ENCODE results near the gene ARL8A.

DNA sequence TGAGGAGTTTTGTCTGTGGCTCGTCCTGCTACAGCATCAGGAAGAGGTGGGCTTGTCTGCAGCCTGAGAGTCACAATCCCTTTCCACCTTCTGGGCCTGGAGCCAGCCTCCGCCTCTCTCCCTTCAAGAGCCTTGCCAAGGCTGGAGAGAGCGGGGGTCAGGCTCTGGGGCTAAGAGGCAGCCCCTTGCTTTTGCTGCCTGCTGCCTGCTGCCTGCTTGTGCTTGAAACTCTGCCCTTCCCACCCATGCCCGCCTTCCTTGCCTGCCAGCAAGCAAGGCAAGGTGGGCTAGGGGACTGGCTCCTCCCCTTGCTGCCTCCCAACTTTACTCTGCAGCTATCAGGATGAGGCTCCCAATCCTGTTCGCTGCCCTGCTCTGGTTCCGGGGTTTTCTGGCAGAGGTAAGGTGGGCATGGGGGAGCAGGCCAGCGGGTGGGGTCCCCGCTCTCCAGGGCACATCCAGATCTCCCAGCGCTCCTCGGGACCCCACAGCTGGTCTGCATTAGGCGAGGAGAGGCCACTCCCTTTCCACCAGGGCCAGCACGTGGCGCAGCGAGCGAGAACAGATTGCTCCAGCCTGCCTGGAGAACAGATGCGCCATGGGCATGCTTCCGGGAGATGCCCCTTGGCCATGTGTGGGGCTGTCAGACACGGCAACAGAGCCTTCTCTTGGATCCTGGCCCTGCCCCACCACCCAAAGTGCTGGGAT is 23.3 kb upstream of the ARL8A start:
- TF ChIP-seq, protein P1, sequence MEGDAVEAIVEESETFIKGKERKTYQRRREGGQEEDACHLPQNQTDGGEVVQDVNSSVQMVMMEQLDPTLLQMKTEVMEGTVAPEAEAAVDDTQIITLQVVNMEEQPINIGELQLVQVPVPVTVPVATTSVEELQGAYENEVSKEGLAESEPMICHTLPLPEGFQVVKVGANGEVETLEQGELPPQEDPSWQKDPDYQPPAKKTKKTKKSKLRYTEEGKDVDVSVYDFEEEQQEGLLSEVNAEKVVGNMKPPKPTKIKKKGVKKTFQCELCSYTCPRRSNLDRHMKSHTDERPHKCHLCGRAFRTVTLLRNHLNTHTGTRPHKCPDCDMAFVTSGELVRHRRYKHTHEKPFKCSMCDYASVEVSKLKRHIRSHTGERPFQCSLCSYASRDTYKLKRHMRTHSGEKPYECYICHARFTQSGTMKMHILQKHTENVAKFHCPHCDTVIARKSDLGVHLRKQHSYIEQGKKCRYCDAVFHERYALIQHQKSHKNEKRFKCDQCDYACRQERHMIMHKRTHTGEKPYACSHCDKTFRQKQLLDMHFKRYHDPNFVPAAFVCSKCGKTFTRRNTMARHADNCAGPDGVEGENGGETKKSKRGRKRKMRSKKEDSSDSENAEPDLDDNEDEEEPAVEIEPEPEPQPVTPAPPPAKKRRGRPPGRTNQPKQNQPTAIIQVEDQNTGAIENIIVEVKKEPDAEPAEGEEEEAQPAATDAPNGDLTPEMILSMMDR (optimal IDR thresholded peaks at IDR 0.05 in 1 of 3, IDR thresholded peaks at IDR 0.05 in 1 of 3, conservative IDR thresholded peaks at IDR 0.05 in 1 of 3; ENCODE audit: extremely low read depth in 1 of 3, insufficient read depth in 2 of 3, low read length in 3 of 3): no peak
- TF ChIP-seq EZH2 (IDR thresholded peaks at IDR 0.05; ENCODE audit: low read length): no peak
